Stomach (tissue), 4 donors: ENCODE results near the gene MRPL41.

Experiments used
- CTCF ChIP-seq, 7 experiments: fragments of 450-650 bp in 4 of 7; fragments of 200-600 bp in 3 of 7; sonication (generic) in 3 of 7; IDR thresholded peaks; one replicate each; pipeline ENCODE4 v1.5.1; 2016 to 2019; ENCODE audit warnings: antibody characterized with exemption in 7 of 7, control low read depth in 2 of 7, mild to moderate bottlenecking in 1 of 7
- EP300 ChIP-seq: sonication (generic); formaldehyde crosslinking; IDR thresholded peaks from one replicate; pipeline ENCODE4 v1.6.1; 2017; ENCODE audit warnings: antibody characterized with exemption
- POLR2A ChIP-seq, 4 donors: fragments of 450-650 bp; IDR thresholded peaks; one replicate each; pipeline ENCODE4 v1.6.1; 2016; ENCODE audit warnings: antibody characterized with exemption in 4 of 4, control low read depth in 2 of 4, mild to moderate bottlenecking in 1 of 4, moderate library complexity in 1 of 4
- POLR2AphosphoS5 ChIP-seq, 3 donors: sonication (generic); formaldehyde crosslinking; IDR thresholded peaks; one replicate each; pipeline ENCODE4 v1.6.1; 2016; ENCODE audit warnings: antibody characterized with exemption in 3 of 3

GRCh38 chr9:137554349-137554748 is 2.7 kb downstream of the MRPL41 start:
- TF ChIP-seq CTCF (IDR thresholded peaks at IDR 0.05) (no peak), POLR2A (IDR thresholded peaks at IDR 0.05) (no peak), EP300 (no peak), POLR2AphosphoS5 (IDR thresholded peaks at IDR 0.05) (no peak)
